Measurements from ENCODE around the gene F10.

The F10 gene

DNA sequence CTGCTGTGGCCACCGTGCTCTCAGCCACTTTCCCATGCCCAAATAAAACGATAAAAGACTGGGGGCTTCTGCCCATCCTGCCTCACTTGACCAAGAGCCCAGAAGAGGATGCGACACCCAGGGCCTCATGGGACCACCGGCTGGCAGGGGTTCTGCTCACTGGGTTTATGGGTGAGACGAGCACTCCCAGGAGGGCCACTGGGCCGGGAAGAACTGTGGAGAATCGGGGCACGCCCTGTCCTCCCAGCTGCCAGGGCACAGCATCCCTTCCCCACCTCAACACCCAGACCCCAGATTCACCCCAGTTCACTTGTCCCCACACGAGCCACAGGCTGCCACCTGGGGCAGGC is 4.7 kb upstream of the F10 start:
- DNase-seq = no peak

DNA sequence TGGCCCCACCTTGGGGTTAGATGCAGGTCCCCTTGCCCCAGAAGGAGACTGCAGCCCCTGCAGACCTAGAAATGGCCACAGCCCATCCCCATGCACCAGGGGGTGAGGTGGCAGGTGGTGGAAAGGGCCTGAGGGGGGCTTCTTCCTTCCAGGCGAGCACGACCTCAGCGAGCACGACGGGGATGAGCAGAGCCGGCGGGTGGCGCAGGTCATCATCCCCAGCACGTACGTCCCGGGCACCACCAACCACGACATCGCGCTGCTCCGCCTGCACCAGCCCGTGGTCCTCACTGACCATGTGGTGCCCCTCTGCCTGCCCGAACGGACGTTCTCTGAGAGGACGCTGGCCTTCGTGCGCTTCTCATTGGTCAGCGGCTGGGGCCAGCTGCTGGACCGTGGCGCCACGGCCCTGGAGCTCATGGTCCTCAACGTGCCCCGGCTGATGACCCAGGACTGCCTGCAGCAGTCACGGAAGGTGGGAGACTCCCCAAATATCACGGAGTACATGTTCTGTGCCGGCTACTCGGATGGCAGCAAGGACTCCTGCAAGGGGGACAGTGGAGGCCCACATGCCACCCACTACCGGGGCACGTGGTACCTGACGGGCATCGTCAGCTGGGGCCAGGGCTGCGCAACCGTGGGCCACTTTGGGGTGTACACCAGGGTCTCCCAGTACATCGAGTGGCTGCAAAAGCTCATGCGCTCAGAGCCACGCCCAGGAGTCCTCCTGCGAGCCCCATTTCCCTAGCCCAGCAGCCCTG is 4.2 kb upstream of the F10 start:
- DNase-seq = no peak

DNA sequence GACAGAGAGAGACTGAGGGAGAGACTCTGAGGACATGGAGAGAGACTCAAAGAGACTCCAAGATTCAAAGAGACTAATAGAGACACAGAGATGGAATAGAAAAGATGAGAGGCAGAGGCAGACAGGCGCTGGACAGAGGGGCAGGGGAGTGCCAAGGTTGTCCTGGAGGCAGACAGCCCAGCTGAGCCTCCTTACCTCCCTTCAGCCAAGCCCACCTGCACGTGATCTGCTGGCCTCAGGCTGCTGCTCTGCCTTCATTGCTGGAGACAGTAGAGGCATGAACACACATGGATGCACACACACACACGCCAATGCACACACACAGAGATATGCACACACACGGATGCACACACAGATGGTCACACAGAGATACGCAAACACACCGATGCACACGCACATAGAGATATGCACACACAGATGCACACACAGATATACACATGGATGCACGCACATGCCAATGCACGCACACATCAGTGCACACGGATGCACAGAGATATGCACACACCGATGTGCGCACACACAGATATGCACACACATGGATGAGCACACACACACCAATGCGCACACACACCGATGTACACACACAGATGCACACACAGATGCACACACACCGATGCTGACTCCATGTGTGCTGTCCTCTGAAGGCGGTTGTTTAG is 3.3 kb upstream of the F10 start:
- DNase-seq = no peak

DNA sequence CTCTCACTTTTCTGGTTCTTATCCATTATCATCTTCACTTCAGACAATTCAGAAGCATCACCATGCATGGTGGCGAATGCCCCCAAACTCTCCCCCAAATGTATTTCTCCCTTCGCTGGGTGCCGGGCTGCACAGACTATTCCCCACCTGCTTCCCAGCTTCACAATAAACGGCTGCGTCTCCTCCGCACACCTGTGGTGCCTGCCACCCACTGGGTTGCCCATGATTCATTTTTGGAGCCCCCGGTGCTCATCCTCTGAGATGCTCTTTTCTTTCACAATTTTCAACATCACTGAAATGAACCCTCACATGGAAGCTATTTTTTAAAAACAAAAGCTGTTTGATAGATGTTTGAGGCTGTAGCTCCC is 2.8 kb upstream of the F10 start:
- DNase-seq = no peak

- no peak for DNase-seq
Observed at GRCh38 chr13:113120300-113121182, 2.1 kb upstream of the F10 start.

DNA sequence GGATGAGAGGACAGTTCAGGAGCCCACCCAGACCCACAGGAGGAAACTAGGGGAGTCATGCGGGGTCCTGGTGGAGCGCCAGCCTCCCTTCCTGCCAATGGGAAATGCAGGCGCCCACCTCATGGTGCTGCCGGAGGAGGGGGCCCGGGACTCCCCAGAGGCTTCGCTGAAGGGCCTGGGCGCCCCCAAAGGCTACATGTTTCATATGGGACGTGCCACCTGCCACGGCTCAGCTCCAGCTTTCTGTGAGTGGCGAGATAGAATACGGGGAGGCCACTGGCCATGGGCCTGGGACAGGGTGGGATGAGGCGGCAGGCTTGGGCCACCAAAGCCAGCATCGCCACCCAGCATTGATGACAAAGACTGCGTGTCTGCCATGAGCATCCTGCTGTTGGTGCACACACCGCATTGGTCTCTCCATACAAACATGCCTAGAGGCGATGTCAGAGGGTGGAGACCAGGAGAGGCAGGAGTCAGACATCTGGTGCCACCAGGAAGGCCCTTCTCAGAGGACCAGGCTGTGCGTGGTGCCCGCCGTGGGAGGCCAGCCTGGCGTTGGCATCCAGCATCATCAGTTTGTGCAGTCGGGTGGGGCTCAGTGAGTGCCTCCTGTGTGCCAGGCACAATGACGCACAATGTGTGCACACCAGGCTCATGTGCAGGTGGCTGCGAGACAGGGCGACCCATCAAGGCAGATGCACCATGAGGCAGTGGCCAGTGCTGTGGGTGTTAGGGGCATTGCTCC is 1.2 kb upstream of the F10 start:
- no peak for DNase-seq

DNA sequence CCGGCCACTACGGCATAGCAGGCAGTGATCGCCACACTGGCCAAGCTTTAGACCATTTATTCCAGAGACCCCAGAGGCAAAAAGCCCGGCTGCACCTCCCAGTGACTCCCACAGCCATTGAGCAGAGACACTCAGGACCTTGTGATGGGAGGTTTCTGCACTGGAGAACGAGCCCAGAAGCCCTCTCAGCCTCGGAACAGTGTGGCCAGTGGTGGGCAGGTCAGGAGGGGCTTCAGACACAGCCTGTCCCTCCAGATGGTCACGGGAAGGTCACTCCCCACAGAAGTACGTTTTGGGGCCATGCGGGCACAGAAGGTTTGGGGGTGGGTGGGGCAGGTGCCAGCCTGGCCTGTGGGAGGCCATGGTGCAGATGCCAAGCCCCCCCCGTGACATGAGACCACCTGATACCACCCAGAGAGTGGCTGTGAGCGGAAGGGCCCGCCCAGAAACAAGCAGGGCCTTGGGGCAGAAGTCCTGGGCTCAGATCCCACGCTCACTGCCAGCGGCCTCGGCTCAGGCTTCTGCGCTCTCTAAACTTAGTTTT is 599 bp upstream of the F10 start:
- no peak for DNase-seq

DNA sequence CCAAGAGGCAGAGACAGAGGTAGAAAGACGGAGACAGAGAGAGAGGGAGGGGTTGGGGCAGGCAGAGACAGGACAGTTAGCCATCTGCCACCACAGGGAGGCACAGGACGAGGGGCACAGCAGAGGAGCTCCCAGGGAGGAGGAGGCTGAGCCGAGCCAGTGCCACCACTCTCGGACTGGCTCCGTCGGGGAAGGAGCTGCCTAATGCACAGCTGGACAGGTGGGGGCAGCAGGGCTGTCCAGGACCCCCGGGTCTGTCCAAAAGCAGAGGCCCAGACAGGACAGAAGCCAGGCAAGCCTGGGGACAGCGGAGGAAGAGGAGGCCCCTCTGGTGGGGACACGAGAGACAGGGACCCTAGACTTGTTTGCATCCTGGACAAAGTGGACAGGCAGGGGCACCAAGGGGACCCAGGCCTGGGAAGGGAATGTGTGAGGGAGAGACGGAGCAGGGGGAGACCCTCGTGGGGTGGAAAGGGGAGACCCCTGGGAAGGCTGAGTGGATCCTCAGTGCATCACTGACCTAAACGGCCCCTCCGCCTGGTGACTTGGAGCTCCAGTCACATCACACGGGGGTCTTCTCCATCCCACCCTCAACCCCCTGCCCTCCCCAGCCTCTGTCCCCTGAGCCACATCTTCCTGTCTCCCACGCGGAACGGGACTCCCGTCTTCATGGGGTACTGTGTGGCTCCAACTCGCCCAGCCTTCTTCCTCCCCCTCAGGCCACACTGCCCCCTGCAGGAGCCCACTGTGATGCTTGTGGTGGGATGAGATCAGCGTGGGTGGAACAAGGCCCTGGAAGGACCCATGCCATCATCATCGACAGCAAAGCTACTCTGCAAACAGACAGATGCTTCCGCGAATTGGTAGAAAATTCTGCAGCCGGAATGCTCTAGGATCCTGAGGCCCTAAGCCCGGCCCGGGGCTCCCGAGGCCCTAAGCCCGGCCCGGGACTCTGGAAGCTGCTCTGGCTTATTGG is 915 bp downstream of the F10 start:
- DNase-seq = no peak

- no peak for DNase-seq
Observed at GRCh38 chr13:113124211-113124970, 1.8 kb downstream of the F10 start.

DNA sequence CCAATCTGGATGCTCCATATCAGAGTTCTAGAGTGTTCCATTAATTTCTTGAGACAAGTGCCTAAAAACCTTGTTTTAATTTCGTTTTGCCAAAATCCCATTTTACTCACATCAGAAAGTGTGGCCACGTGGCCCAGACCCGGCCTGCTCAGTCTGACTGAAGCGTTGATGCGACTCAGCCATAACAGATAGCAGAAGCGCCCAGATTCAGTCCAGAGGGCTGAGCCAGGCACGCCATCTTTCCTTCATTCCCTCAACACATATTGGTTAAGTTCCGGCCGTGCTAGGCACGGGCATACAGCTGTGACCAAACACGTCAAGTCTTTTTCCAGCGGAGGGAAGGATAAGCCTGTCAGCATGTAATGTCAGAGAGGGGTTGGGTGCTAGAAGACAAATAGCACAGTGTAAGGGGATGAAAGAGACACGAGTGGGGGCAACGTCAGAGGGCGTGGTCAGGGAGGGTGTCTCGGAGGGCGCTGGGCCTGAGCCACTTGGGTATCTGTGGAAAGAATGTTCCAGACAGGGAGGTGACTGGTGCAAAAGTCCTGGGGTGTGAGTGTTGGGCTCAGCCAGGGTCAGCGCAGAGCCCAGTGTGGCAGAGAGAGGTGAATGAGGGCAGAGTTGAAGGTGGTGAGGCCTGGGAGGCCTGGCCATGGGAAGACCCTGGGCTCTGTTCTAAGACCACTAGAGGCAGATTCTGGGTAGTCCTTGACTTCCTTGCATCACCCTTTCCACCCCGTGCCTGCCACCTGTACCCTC is 3.1 kb downstream of the F10 start:
- no peak for DNase-seq

DNA sequence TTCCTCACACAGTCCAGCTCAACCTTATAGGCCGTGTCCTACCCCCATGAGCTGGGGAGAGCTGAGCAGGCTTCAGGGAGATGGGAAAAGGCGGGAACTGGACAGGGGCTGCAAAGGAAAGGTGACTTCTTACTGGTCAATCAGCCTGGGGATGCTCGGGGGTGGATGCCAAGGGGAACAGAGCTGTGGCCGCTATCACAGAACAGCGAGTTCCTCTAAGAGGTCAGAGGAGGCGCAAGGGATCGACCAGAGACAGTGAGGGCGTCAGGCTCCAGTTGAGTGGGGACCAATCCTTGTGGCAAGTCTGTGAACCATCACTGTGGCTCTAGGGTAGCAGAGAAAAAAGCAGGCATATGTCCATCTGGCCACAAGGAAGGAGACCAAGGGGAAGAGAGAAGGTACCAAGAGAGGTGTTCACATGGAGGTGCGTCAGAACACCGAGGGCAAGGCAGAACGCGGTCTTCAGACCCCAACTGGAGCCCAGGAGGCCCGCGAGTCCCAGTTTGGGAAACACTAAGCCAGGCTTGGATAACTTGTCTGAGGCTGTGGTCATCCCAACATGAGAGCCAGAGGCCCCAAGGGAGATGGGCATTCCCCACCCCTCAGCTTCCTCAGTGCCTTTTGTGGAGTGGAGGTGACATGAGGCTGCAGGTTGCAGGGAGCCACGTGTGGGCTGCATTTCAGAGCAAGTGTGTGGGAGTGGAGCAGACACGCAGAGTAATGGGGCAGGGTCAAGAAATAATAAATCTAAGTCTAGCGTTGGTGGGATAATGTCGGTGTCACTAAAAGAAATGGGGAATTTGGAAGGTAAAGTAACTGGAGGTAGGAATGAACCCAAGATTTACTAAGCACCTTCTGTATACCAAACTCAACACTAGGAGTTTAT is 3.9 kb downstream of the F10 start:
- no peak for DNase-seq

GRCh38 chr13:113129480-113129879 is 6.9 kb downstream of the F10 start:
- DNase-seq = no peak

DNA sequence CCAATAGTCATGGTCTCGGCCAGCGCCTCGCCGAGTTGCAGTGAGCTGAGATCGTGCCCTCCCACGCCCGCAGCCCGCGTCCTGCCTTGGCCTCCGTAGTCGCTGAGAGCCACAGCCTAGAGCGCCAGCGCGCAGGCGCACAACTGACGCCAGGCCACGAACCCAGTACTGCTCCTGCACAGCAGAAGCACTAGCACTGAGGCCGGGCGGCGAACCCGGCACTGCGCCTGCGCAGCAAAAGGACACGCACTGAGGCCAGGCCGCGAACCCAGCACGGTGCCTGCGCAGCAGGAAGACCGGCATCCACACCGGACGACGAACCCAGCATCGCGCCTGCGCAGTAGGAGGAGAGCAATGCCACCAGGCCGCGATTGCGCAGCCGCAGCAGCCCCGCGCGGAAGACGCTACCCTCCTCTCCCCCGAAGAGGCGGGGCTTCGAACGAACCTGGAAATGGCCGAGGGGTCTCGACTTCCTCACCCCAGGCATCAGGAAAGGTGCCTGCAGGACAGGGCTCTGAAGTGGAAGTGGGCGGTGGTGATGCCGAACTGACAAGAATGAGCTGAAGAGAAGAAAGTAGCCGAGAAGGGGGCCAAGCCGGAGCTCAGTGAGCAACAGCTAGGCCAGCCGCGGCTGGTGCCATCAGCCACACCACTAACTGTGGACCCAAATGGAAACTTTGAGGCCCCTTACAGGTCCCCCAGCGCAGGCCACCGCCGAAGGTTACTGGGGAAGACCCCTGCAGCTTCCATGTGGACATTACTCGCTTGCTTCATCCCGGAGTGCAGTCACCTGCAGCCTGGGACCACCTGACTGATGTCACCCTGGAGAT is 7.5 kb downstream of the F10 start:
- peak; percentile 21 to 22 for DNase-seq

DNA sequence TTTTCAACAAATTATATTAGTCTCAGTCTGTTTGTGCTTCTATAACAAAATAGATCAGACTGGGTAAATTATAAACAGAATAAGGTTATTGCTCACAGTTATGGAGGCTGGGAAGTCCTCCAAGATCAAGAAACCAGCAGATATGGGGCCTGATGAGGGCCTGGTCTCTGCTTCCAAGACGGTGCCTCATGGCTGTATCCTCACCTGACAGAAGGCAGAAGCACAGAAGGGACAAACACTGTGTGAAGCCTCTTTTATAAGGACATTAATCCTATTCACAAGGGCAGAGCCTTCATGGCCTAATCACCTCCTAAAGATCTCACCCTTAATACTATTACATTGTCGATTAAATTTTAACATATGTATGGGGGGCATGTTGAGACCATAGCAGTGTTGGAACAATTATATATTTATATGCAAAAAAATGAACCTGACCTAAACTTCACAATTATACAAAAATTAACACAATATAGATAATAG is 12.7 kb downstream of the F10 start:
- no peak for DNase-seq

DNA sequence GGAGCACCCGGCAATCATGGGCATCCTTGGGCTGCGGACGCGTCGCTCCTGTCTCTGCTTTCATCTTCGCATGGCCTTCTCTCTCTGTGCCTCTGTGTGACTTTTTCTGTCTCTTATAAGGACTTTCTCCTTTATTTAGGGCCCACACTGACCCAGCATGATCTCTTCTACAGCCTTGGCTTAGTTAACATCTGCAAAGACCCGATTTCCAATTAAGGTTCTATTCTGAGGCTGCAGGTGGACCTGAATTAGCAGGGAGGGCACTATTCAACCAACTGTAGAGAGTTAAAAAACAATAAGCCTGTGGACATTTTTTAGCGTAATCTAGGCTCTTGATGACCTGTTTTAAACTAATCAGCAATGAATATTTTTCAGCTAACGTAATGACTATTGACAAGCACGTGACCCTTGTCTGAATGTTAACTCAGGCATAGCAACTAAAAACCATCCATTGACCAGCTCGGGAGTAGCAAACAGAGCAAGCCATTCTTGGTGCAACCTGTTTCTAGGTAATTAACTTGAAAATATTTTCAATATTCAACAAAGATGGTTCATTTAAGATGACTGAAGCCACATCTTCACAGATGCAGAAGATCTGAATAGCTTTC is 15.2 kb downstream of the F10 start:
- no peak for DNase-seq

DNA sequence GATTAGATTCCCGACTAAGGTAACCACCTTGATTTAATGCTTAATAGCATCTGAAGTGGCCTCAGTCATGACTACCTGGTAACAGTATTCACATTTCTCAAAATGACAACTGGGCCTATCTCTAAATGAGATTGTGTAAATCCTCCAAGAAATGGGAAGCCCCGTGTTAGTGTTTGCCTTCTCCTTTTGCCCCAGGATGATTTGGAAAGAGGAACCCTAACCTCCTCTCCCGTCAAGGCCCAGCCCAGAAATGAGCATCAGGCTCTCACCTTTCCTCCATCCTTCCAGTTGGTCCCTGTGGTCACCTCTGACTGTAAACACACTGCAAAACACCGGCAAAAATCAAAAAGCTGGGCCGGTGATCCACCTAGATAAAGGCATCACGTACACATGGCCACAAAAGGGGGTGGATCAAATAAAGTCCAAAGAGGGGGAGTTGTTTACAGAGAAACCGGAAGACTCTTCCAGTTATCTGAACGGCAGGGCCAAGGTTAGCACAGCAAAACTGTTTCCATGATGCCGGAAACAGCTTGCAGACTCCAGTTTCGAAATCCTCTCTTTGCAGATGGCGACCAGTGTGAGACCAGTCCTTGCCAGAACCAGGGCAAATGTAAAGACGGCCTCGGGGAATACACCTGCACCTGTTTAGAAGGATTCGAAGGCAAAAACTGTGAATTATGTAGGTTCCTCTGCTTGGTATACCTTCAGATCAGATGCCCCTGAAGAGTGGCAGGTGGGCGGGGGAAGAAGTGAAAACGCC is 16.4 kb downstream of the F10 start:
- no peak for DNase-seq

DNA sequence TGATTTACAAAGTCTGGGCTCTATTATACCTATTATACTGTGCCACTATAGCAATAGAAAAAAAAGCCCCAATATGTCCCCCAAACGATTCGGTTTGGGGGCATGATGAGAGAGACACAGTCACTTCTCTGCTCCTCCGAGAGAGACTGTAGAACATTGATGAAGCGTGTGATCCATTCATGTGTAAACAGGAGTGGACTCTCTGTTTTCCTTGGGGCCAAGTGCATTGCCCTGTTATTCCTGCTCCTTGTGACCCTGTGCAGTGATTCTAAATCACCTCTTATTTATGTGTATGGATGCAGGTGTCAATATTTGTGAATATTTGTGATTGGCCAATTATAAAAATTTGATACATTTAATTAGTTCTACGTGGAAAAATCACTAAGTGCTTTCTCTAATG is 17.0 kb downstream of the F10 start:
- DNase-seq = no peak

Data from CD4-positive, alpha-beta T cell treated with Interleukin-1 beta for 1 hour (primary cell).